Measurements from ENCODE around the gene ADARB2. TPM values are rescaled to one million over a fixed set of nuclear protein-coding genes. Genes with fewer than 3 reads are reported as not detected.
"Not testable (repeated sequence)": the region's sequence is repeated elsewhere in the genome, so short reads cannot be mapped to it uniquely, and the experiment has no call there.

ADARB2 gene
- total RNA-seq, 4 donors from 2014 or later, result 0.32 to 1.6 (median 0.80) TPM

- DNase-seq (ENCODE audit: low spot score in 2 of 2), result no peak
- Histone ChIP-seq H3K27me3 (no peaks in the 10 kb centered on the region), H3K4me3 (no peak overlapping the region), H3K9me3 (no peaks in the 10 kb centered on the region), H3K4me1 (no peaks in the 10 kb centered on the region), H3K27ac (no peak overlapping the region), H3K36me3 (no peaks in the 10 kb centered on the region)
- TF ChIP-seq CTCF (IDR thresholded peaks at IDR 0.05), result no peak
- no peak for TF ChIP-seq POLR2AphosphoS5 (IDR thresholded peaks at IDR 0.05)
- TF ChIP-seq POLR2A (IDR thresholded peaks at IDR 0.05), result no peak
- no peak for TF ChIP-seq EP300 (IDR thresholded peaks at IDR 0.05)
- WGBS, result 93% methylated on average over 14 of the region's 14 CpGs
Observed at GRCh38 chr10:1228467-1228975, 508.8 kb downstream of the ADARB2 start.

- H3K36me3 ChIP-seq, result no peaks in the 10 kb centered on the region
- no peak for DNase-seq (ENCODE audit: low spot score in 2 of 2)
- H3K4me3 ChIP-seq, result no peak overlapping the region
- TF ChIP-seq CTCF (IDR thresholded peaks at IDR 0.05) (no peak), POLR2A (IDR thresholded peaks at IDR 0.05) (no peak), EP300 (IDR thresholded peaks at IDR 0.05) (no peak), POLR2AphosphoS5 (IDR thresholded peaks at IDR 0.05) (no peak)
- H3K4me1 ChIP-seq, result no peaks in the 10 kb centered on the region
- 49% methylated on average over 9 of the region's 9 CpGs for WGBS
- H3K27me3 ChIP-seq, result no peaks in the 10 kb centered on the region
- no peak overlapping the region for H3K27ac ChIP-seq
- no peaks in the 10 kb centered on the region for H3K9me3 ChIP-seq
Observed at GRCh38 chr10:1227510-1228402, 509.6 kb downstream of the ADARB2 start.

- 70% methylated on average over 8 of the region's 8 CpGs for WGBS
- not testable (repeated sequence) for H3K4me3 ChIP-seq; H3K27me3 ChIP-seq; H3K4me1 ChIP-seq; H3K9me3 ChIP-seq; H3K27ac ChIP-seq; DNase-seq (ENCODE audit: low spot score in 2 of 2); H3K36me3 ChIP-seq
Observed at GRCh38 chr10:1226907-1227306, 510.4 kb downstream of the ADARB2 start.

- not testable (repeated sequence) for H3K4me1 ChIP-seq; DNase-seq (ENCODE audit: low spot score in 2 of 2); H3K36me3 ChIP-seq; H3K9me3 ChIP-seq; H3K27ac ChIP-seq; H3K4me3 ChIP-seq; H3K27me3 ChIP-seq
- 0% methylated on average over 1 of the region's 1 CpG for WGBS
Observed at GRCh38 chr10:1219874-1220273, 517.5 kb downstream of the ADARB2 start.

GRCh38 chr10:1217661-1218060, 519.7 kb downstream of the ADARB2 start:
- Histone ChIP-seq H3K27ac (no peak overlapping the region), H3K27me3 (no peaks in the 10 kb centered on the region), H3K9me3 (no peaks in the 10 kb centered on the region), H3K4me3 (no peak overlapping the region), H3K36me3 (no peaks in the 10 kb centered on the region), H3K4me1 (no peaks in the 10 kb centered on the region)
- DNase-seq (ENCODE audit: low spot score in 2 of 2), result no peak
- TF ChIP-seq CTCF (IDR thresholded peaks at IDR 0.05) (no peak), POLR2AphosphoS5 (IDR thresholded peaks at IDR 0.05) (no peak), EP300 (IDR thresholded peaks at IDR 0.05) (no peak), POLR2A (IDR thresholded peaks at IDR 0.05) (no peak)
- 93% methylated on average over 7 of the region's 9 CpGs for WGBS

DNA sequence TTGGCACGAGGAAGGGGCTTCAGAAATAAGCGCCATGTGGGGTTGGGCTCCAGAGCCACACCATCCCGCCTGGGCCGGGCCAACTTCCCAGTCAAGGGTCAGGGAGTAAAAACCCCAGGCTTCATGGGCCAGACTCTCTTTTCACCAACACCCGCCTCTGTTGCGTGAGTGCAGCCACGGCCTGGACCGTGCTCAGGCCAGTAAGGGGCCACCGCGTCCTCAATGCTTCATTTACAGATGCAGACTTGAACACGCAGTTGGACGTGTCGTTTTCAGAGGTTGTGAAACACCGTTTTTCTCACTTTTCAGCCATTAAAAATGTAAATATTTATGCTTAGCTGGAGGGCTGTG, 520.1 kb downstream of the ADARB2 start:
- no peaks in the 10 kb centered on the region for H3K36me3 ChIP-seq
- H3K27me3 ChIP-seq, result no peaks in the 10 kb centered on the region
- 90% methylated on average over 14 of the region's 14 CpGs for WGBS
- no peak for DNase-seq (ENCODE audit: low spot score in 2 of 2)
- no peaks in the 10 kb centered on the region for H3K4me1 ChIP-seq
- no peak overlapping the region for H3K27ac ChIP-seq
- no peak overlapping the region for H3K4me3 ChIP-seq
- no peak for TF ChIP-seq POLR2A (IDR thresholded peaks at IDR 0.05)
- TF ChIP-seq EP300 (IDR thresholded peaks at IDR 0.05), result no peak
- no peak for TF ChIP-seq CTCF (IDR thresholded peaks at IDR 0.05)
- TF ChIP-seq POLR2AphosphoS5 (IDR thresholded peaks at IDR 0.05), result no peak
- no peaks in the 10 kb centered on the region for H3K9me3 ChIP-seq

All from suprapubic skin (tissue), 4 donors.